PC-3 (cell line): Measurements from ENCODE around the gene SNAI3. TPM values are rescaled to one million over a fixed set of nuclear protein-coding genes. Genes with fewer than 3 reads are reported as not detected.

Experiments used
- ATAC-seq: fragments of 200-7000 bp; cut with Tn5 transposase; 2 replicates; pipeline ENCODE4 v1.9.1; 2020; ENCODE audit warnings: mild to moderate bottlenecking, moderate library complexity
- BruUV-seq: library from RNA; stranded (reverse); fragments of 400-500 nt; replicated peaks from 2 replicates; lab custom pipeline; 2021; lab: Mats Ljungman, UMichigan
- CTCF ChIA-PET: fragments of 300-600 bp; sonication (Branson Sonifier 250); formaldehyde crosslinking; loops from one replicate; lab custom pipeline; 2022; ENCODE audit warnings: antibody characterized with exemption; lab: Charles Lee
- POLR2A ChIA-PET: fragments of 300-600 bp; sonication (Branson Sonifier 250); formaldehyde crosslinking; loops from one replicate; lab custom pipeline; 2022; ENCODE audit warnings: antibody characterized with exemption; ENCODE audit not compliant: unreplicated experiment; lab: Charles Lee
- DNase-seq: peaks from one replicate; pipeline ENCODE4 v3.0.0-alpha.2; 2015
- H2AFZ ChIP-seq: fragments of 300-600 bp; sonication (generic); 2 replicates; pipeline ENCODE4 v1.6.0; 2016; ENCODE audit warnings: antibody characterized with exemption, low read length
- H3F3A ChIP-seq: fragments of 300-600 bp; sonication (generic); one replicate; pipeline ENCODE4 v1.6.0; 2017; ENCODE audit warnings: antibody characterized with exemption, low read length, control low read depth, mild to moderate bottlenecking; ENCODE audit not compliant: unreplicated experiment
- H3K27ac ChIP-seq: fragments of 300-600 bp; sonication (generic); 2 replicates; pipeline ENCODE4 v1.5.1; 2016; ENCODE audit warnings: mild to moderate bottlenecking, low read length
- H3K27me3 ChIP-seq: fragments of 300-600 bp; sonication (generic); 2 replicates; pipeline ENCODE4 v1.6.1; 2016; ENCODE audit warnings: low read length, mixed read lengths
- H3K36me3 ChIP-seq: fragments of 300-600 bp; sonication (generic); 2 replicates; pipeline ENCODE4 v1.6.1; 2016; ENCODE audit warnings: low read depth, mixed run types, low read length, mixed read lengths
- H3K4me1 ChIP-seq: fragments of 300-600 bp; sonication (generic); 2 replicates; pipeline ENCODE4 v1.5.1; 2016; ENCODE audit warnings: low read length; ENCODE audit not compliant: insufficient read depth
- H3K4me2 ChIP-seq: fragments of 300-600 bp; sonication (generic); 2 replicates; pipeline ENCODE4 v1.6.0; 2016; ENCODE audit warnings: low read length
- H3K4me3 ChIP-seq: fragments of 300-600 bp; sonication (generic); 2 replicates; pipeline ENCODE4 v1.5.1; 2016; ENCODE audit warnings: mild to moderate bottlenecking, low read length, mixed read lengths
- H3K79me2 ChIP-seq: fragments of 300-600 bp; sonication (generic); 2 replicates; pipeline ENCODE4 v1.6.1; 2017; ENCODE audit warnings: low read length, mixed read lengths
- H3K9ac ChIP-seq: fragments of 300-600 bp; sonication (generic); 2 replicates; pipeline ENCODE4 v1.6.0; 2016; ENCODE audit warnings: mild to moderate bottlenecking, low read length
- H3K9me2 ChIP-seq: fragments of 300-600 bp; sonication (generic); replicated peaks from 2 replicates; pipeline ENCODE4 v1.6.1; 2016; ENCODE audit warnings: mixed run types, low read length, mixed read lengths
- H3K9me3 ChIP-seq: fragments of 300-600 bp; sonication (generic); 2 replicates; pipeline ENCODE4 v1.6.1; 2016; ENCODE audit warnings: low read length, mixed read lengths
- H4K20me1 ChIP-seq: fragments of 300-600 bp; sonication (generic); 2 replicates; pipeline ENCODE4 v1.6.1; 2016; ENCODE audit warnings: low read length, mixed read lengths
- CTCF ChIP-seq: fragments of 300-600 bp; sonication (generic); conservative IDR thresholded peaks from 2 replicates; pipeline ENCODE4 v1.5.1; 2017; ENCODE audit warnings: antibody characterized with exemption, low read depth, mild to moderate bottlenecking, low read length
- EZH2 ChIP-seq: fragments of 300-600 bp; sonication (generic); IDR thresholded peaks from one replicate; pipeline ENCODE4 v1.6.1; 2017; ENCODE audit warnings: antibody characterized with exemption, mild to moderate bottlenecking, low read length; ENCODE audit not compliant: unreplicated experiment
- EZH2phosphoT487 ChIP-seq: fragments of 300-600 bp; sonication (generic); IDR thresholded peaks from 2 replicates; pipeline ENCODE4 v1.6.1; 2018; ENCODE audit warnings: mild to moderate bottlenecking, antibody characterized with exemption, low read length, borderline replicate concordance
- intact Hi-C: fragments of 100-400 bp; cut with micrococcal nuclease; formaldehyde crosslinking; loops from 2 replicates; pipeline ENCODE4 v1.9.0; 2023
- total RNA-seq: library from RNA; depleted of rRNA; stranded (reverse); fragments of >200 nt; gene quantifications from 2 replicates; pipeline ENCODE4 v1.2.3, GENCODE V29; 2014

Gene SNAI3
- total RNA-seq, 1 experiment from 2014 or later, result 0.22 TPM

GRCh38 chr16:88713054-88713453 is 26.7 kb upstream of the SNAI3 start:
- Histone ChIP-seq H3K36me3 (peaks cover 4% of the 10 kb centered on the region; the same call in 1 of the 2 replicates), H3K79me2 (peaks cover 29% of the 10 kb centered on the region), H3F3A (no peaks in the 10 kb centered on the region), H3K27ac (no peak overlapping the region), H3K4me1 (no peaks in the 10 kb centered on the region), H4K20me1 (no peaks in the 10 kb centered on the region), H3K9me3 (no peaks in the 10 kb centered on the region), H3K4me3 (no peak overlapping the region), H3K27me3 (no peaks in the 10 kb centered on the region), H3K4me2 (no peak overlapping the region), H3K9me2 (no peaks in the 10 kb centered on the region), H3K9ac (no peak overlapping the region), H2AFZ (no peak overlapping the region)
- ATAC-seq (no peak), DNase-seq (no peak)
- POLR2A ChIA-PET, result no interaction called here
- CTCF ChIA-PET, result no interaction called here
- TF ChIP-seq CTCF (no peak), EZH2 (no peak), EZH2phosphoT487 (no peak)
- no TSS peak for BruUV-seq
- intact Hi-C loops, result no loop called here

GRCh38 chr16:88712362-88712979 is 26.2 kb upstream of the SNAI3 start:
- no peak overlapping the region for H3K9ac ChIP-seq
- no peak for DNase-seq
- no peaks in the 10 kb centered on the region for H3F3A ChIP-seq
- no peaks in the 10 kb centered on the region for H3K4me1 ChIP-seq
- ChIA-PET CTCF (no interaction called here), POLR2A (no interaction called here)
- TF ChIP-seq EZH2 (no peak), CTCF (no peak), EZH2phosphoT487 (no peak)
- intact Hi-C loops, result no loop called here
- ATAC-seq, result no peak
- no peak overlapping the region for H3K4me3 ChIP-seq
- H3K79me2 ChIP-seq, result peaks cover 35% of the 10 kb centered on the region
- no peak overlapping the region for H2AFZ ChIP-seq
- no peak overlapping the region for H3K4me2 ChIP-seq
- H3K36me3 ChIP-seq, result peaks cover 4% of the 10 kb centered on the region; the same call in 1 of the 2 replicates
- no peaks in the 10 kb centered on the region for H3K9me3 ChIP-seq
- no peaks in the 10 kb centered on the region for H3K9me2 ChIP-seq
- BruUV-seq, result no TSS peak
- no peak overlapping the region for H3K27ac ChIP-seq
- no peaks in the 10 kb centered on the region for H4K20me1 ChIP-seq
- no peaks in the 10 kb centered on the region for H3K27me3 ChIP-seq

- ATAC-seq, result no peak
These were observed 25.5 kb upstream of the SNAI3 start for GRCh38 chr16:88711750-88712340.

More at GRCh38 chr16:88711750-88712340, 25.5 kb upstream of the SNAI3 start:
- TF ChIP-seq CTCF, result no peak
- no peak for TF ChIP-seq EZH2
- no peak for TF ChIP-seq EZH2phosphoT487
- Histone ChIP-seq H3K9me3 (no peaks in the 10 kb centered on the region), H3K9ac (no peak overlapping the region), H3K27ac (no peak overlapping the region), H3K4me3 (no peak overlapping the region), H3K4me2 (no peak overlapping the region), H3K79me2 (peaks cover 42% of the 10 kb centered on the region), H3F3A (no peaks in the 10 kb centered on the region), H3K9me2 (no peaks in the 10 kb centered on the region), H3K36me3 (peaks cover 4% of the 10 kb centered on the region; the same call in 1 of the 2 replicates), H2AFZ (no peak overlapping the region), H3K4me1 (no peaks in the 10 kb centered on the region), H4K20me1 (no peaks in the 10 kb centered on the region), H3K27me3 (no peaks in the 10 kb centered on the region)
- ChIA-PET POLR2A (no interaction called here), CTCF (no interaction called here)
- no peak for DNase-seq
- intact Hi-C loops, result no loop called here
- no TSS peak for BruUV-seq
